Prostate gland (tissue), 2 donors: ENCODE data around the gene TNS1. TPM values are rescaled to one million over a fixed set of nuclear protein-coding genes. Genes with fewer than 3 reads are reported as not detected.

Source experiments
- DNase-seq: peaks from one replicate; pipeline ENCODE4 v3.0.0-alpha.2; 2019; ENCODE audit warnings: low spot score
- H3K27ac ChIP-seq, 2 donors: fragments of 200-600 bp; sonication (generic); 2 replicates each; pipeline ENCODE4 v1.5.1; 2017 to 2019
- H3K27me3 ChIP-seq: fragments of 200-600 bp; sonication (generic); replicated peaks from 2 replicates; pipeline ENCODE4 v1.5.1; 2019; ENCODE audit not compliant: insufficient read depth
- H3K36me3 ChIP-seq, 2 donors: fragments of 200-600 bp; sonication (generic); 1 replicate in 1 of 2; 2 replicates in 1 of 2; pipeline versions ENCODE4 v1.5.1 to v1.8.1; 2017 to 2019
- H3K4me1 ChIP-seq: fragments of 200-600 bp; sonication (generic); replicated peaks from 2 replicates; pipeline ENCODE4 v1.5.1; 2019
- H3K4me3 ChIP-seq, 2 donors: fragments of 200-600 bp; sonication (generic); 2 replicates each; pipeline ENCODE4 v1.5.1; 2017 to 2019
- H3K9me3 ChIP-seq: fragments of 200-600 bp; sonication (generic); 2 replicates; pipeline ENCODE4 v1.5.1; 2017
- POLR2A ChIP-seq: fragments of 450-650 bp; IDR thresholded peaks from one replicate; pipeline ENCODE4 v1.6.1; 2016; ENCODE audit warnings: antibody characterized with exemption, mild to moderate bottlenecking
- POLR2AphosphoS5 ChIP-seq: sonication (generic); formaldehyde crosslinking; IDR thresholded peaks from one replicate; pipeline ENCODE4 v1.6.1; 2017; ENCODE audit warnings: antibody characterized with exemption
- WGBS: methylation state at CpG from one replicate; pipeline ENCODE4 v1.1.5; 2018; 5-methylcytosine and 5-hydroxymethylcytosine counted together
- intact Hi-C: fragments of 100-400 bp; cut with DNase I; formaldehyde crosslinking; loops from one replicate; pipeline ENCODE4 v1.14.2; 2022
- total RNA-seq, 2 donors: library from RNA; depleted of rRNA; stranded (reverse); fragments of >200 nt; gene quantifications; one replicate each; pipeline ENCODE4 v1.1.0, GENCODE V29; 2016
- TF ChIP-seq, protein P1 (sequence below), 4 experiments: fragments of 200-600 bp in 2 of 4; fragments of 450-650 bp in 2 of 4; sonication (generic) in 2 of 4; IDR thresholded peaks; 1 replicate in 3 of 4; 2 replicates in 1 of 4; pipeline ENCODE4 v1.5.1; 2016 to 2019; ENCODE audit warnings: antibody characterized with exemption in 4 of 4, mild to moderate bottlenecking in 2 of 4, moderate library complexity in 2 of 4

TNS1 gene
- total RNA-seq, 2 donors from 2014 or later, result 238 to 659 TPM

DNA sequence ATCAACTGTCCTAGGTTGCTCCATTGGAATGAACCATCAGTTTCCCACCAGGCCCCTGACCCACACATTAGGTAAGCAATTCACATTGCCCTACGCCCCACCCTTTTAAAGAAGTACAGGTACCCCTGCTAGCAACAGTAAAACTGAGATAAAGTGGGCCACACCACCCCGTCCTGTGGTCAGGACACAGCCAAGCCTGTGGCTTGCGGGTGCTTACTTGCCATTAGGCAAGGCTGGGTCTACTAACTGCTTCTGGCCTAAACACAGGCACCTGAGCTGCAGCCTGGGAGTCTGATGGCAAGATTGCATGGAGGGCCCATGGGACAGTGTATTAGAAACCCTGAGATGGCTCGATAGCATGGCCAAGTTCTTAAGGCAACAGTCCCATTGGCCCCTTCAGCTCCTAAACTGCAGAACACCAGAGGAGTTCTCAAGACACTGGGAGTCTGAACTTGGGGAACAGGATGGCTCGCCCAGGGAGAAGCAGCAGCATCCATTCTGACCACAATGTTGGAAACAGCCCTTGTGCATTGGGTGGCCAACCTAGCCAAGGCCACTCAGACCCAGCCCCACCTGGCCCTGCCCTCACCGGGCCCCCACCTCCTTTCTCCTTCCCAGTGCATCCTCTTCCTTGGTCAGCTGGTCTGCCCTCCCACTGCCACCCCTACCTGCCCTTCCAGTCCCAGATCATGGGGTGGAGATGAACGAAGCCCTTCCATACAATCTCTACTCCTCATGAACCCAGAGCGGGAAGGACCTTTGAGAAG is 177.1 kb downstream of the TNS1 start:
- intact Hi-C loops, result no loop called here
- TF ChIP-seq, protein P1, sequence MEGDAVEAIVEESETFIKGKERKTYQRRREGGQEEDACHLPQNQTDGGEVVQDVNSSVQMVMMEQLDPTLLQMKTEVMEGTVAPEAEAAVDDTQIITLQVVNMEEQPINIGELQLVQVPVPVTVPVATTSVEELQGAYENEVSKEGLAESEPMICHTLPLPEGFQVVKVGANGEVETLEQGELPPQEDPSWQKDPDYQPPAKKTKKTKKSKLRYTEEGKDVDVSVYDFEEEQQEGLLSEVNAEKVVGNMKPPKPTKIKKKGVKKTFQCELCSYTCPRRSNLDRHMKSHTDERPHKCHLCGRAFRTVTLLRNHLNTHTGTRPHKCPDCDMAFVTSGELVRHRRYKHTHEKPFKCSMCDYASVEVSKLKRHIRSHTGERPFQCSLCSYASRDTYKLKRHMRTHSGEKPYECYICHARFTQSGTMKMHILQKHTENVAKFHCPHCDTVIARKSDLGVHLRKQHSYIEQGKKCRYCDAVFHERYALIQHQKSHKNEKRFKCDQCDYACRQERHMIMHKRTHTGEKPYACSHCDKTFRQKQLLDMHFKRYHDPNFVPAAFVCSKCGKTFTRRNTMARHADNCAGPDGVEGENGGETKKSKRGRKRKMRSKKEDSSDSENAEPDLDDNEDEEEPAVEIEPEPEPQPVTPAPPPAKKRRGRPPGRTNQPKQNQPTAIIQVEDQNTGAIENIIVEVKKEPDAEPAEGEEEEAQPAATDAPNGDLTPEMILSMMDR (IDR thresholded peaks at IDR 0.05), result no peak
- TF ChIP-seq POLR2A (no peak), POLR2AphosphoS5 (no peak)
- no peaks in the 10 kb centered on the region for H3K4me1 ChIP-seq
- no peak for DNase-seq
- 90% methylated on average over 8 of the region's 8 CpGs for WGBS
- H3K27me3 ChIP-seq, result no peaks in the 10 kb centered on the region
- H3K27ac ChIP-seq, result peak overlapping the region in 1 of 2 donors; percentile 15
- peaks cover 0 to 8% of the 10 kb centered on the region in 2 donors for H3K36me3 ChIP-seq
- no peak overlapping the region for H3K4me3 ChIP-seq
- no peaks in the 10 kb centered on the region for H3K9me3 ChIP-seq

DNA sequence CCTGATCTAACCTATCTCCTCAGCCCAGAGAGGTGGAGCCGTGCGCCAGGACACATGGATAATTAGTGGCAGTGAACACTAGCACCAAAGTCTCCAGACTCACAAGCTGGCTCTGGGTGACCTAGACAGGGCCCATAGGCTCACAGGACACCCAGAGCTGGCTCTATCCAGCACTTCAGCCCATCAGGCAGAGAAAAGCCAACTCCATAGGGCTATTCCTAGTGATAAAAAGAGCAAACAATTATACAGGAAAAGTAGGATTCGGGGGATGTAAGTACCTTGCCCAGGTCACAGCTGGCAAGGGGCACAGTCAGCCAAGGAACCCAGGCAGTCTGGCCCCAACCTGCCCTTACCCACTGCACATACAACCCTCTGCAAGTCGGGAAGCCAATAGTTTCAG is 178.6 kb downstream of the TNS1 start:
- no peaks in the 10 kb centered on the region for H3K4me1 ChIP-seq
- 79% methylated on average over 4 of the region's 4 CpGs for WGBS
- H3K27ac ChIP-seq, result no peak overlapping the region
- H3K9me3 ChIP-seq, result no peaks in the 10 kb centered on the region
- DNase-seq, result no peak
- H3K4me3 ChIP-seq, result no peak overlapping the region
- intact Hi-C loops, result no loop called here
- TF ChIP-seq POLR2A (no peak), POLR2AphosphoS5 (no peak)
- TF ChIP-seq, protein P1 (IDR thresholded peaks at IDR 0.05), result no peak
- H3K36me3 ChIP-seq, result no peaks in the 10 kb centered on the region
- H3K27me3 ChIP-seq, result no peaks in the 10 kb centered on the region

DNA sequence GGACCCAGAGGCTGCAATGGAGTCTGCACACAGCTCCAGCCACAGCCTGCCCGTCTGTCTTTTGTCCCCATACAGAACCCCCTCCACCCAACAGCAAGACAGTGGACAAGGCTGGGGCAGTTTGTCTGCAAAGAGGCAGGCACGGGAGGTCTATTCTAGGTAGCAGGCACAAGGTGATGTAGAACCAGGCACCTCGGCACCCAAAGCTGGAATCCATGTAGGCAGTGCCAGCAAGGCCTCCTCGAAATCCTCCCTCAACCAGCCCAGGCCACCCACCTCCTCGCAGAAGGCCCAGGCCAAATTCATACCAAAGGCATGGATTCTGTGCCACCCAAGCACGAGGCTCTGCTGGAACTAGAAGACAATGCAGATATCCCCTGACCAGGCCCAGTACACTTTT is 179.2 kb downstream of the TNS1 start:
- TF ChIP-seq POLR2A (no peak), POLR2AphosphoS5 (no peak)
- TF ChIP-seq, protein P1 (IDR thresholded peaks at IDR 0.05), result no peak
- H3K9me3 ChIP-seq, result no peaks in the 10 kb centered on the region
- no peak overlapping the region for H3K27ac ChIP-seq
- intact Hi-C loops, result no loop called here
- H3K27me3 ChIP-seq, result no peaks in the 10 kb centered on the region
- no peak for DNase-seq
- 91% methylated on average over 6 of the region's 6 CpGs for WGBS
- no peak overlapping the region for H3K4me3 ChIP-seq
- H3K4me1 ChIP-seq, result no peaks in the 10 kb centered on the region
- no peaks in the 10 kb centered on the region for H3K36me3 ChIP-seq

DNA sequence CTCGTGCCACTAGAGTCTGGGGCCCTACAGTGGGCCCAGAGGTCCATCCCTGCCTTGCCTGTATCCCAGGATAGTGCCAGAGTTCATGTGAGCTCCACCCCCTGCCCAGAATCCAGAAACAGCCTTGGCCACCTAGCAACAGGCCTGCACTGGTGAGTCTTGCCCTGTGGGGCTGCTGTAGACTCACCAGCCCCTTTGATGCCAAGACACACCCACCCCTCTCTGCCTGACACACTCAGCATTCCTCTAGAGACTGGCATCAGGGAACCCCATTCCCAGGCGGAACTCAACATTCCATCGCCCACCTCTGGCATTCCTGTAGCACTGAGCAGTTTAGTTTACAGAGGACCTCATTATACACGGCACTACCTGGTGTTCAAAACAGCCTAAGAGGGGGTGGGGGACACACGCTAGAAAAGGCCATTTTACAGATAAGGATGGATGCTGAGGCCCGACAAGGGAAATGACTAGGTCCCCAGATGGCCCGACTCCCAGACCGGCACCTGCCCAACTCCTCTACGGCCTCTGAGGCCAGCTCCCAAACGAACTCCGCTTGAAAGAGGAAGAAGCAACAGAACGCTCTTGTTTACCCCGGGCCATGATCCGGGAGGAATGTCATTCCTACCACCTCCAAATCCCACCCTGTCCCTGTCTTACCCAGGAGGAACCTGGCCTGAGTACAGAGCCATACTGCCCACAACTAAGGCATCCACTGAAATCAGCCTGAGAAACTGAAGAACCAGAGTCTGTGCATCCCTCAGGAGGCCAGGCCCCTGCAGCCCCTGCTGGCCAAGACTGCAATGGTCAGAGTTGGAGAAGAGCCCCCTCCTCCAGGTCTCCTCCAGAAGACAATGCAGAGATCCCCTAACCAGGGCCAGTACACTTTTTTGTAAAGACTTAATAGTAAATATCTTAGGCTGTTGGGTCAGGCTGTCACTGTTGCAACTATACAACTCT is 180.2 kb downstream of the TNS1 start:
- Histone ChIP-seq H3K4me1 (no peaks in the 10 kb centered on the region), H3K9me3 (no peaks in the 10 kb centered on the region), H3K27me3 (no peaks in the 10 kb centered on the region), H3K27ac (no peak overlapping the region), H3K4me3 (no peak overlapping the region), H3K36me3 (no peaks in the 10 kb centered on the region)
- no peak for DNase-seq
- TF ChIP-seq, protein P1 (IDR thresholded peaks at IDR 0.05), result no peak
- TF ChIP-seq POLR2AphosphoS5 (no peak), POLR2A (no peak)
- 48% methylated on average over 14 of the region's 14 CpGs for WGBS
- intact Hi-C loops, result no loop called here
